SK-N-SH (cell line): ENCODE results near the gene SSRP1.

Experiments
- CTCF ChIP-seq: fragments of 200-600 bp; sonication (generic); IDR thresholded peaks from 2 replicates; pipeline ENCODE4 v1.6.1; 2017; ENCODE audit warnings: antibody characterized with exemption, mild to moderate bottlenecking, moderate library complexity
- POLR2AphosphoS5 ChIP-seq: IDR thresholded peaks from 2 replicates; pipeline ENCODE4 v1.6.1; 2012; ENCODE audit warnings: low read depth, low read length
- RAD21 ChIP-seq: IDR thresholded peaks from 2 replicates; pipeline ENCODE4 v1.6.1; 2012; ENCODE audit warnings: mild to moderate bottlenecking, low read length
- RFX5 ChIP-seq: IDR thresholded peaks from 2 replicates; pipeline ENCODE4 v1.6.1; 2012; ENCODE audit warnings: mild to moderate bottlenecking, improper control_type of control experiment, low read length
- TAF1 ChIP-seq: IDR thresholded peaks from 2 replicates; pipeline ENCODE4 v1.6.1; 2012; ENCODE audit warnings: low read depth, mild to moderate bottlenecking, low read length, moderate library complexity, borderline replicate concordance
- TCF12 ChIP-seq: IDR thresholded peaks from 2 replicates; pipeline ENCODE4 v1.4.0; 2012
- TEAD4 ChIP-seq: IDR thresholded peaks from 2 replicates; pipeline ENCODE4 v1.4.0; 2012; ENCODE audit warnings: mild to moderate bottlenecking, borderline replicate concordance; ENCODE audit not compliant: insufficient read depth

GRCh38 chr11:57321388-57322255 lies 14.1 kb downstream of the SSRP1 start:
- no peak for TF ChIP-seq POLR2AphosphoS5
- no peak for TF ChIP-seq RFX5
- no peak for TF ChIP-seq RAD21
- TF ChIP-seq CTCF = no peak
- no peak for TF ChIP-seq TAF1
- TF ChIP-seq TEAD4 = no peak
- no peak for TF ChIP-seq TCF12
